Cerebellar cortex (tissue), 1 donor: ENCODE results near the gene SUGCT.
"Not testable (repeated sequence)": the region's sequence is repeated elsewhere in the genome, so short reads cannot be mapped to it uniquely, and the experiment has no call there.

Experiments
- DNase-seq: peaks from one replicate; pipeline ENCODE4 v3.0.0-alpha.2; 2015; ENCODE audit warnings: low spot score

Gene SUGCT

DNA sequence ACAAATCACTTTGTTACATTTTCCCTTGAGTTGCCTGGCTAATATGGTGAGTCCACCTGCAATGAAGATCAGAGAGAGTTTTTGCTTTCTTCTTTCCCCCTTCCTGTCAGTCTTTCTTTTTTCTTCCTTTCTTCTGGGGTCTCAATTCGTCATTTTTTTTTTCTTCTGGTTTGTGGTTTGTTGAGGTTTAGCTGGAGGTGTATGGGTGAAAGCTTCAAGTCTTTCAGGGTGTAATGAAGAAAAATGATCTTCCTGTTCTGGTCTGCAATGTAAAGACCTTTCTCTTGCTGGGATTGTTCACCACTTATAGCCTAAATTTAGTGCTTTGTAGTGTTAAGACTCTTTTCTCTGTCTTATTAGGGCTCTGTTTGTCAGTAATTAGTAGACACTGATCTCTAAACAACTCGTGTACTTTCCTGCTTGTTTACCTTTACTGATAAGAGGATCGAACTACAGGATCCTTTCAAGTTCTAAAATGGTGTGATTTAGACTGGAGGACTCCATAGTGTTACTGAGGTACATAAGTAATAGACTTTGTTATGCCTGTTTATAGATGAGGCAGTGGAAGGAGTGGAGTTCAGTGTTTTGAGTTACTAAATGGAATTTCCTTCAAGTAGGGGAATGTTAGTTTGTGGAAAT is 129.1 kb downstream of the SUGCT start:
- DNase-seq: no peak

DNA sequence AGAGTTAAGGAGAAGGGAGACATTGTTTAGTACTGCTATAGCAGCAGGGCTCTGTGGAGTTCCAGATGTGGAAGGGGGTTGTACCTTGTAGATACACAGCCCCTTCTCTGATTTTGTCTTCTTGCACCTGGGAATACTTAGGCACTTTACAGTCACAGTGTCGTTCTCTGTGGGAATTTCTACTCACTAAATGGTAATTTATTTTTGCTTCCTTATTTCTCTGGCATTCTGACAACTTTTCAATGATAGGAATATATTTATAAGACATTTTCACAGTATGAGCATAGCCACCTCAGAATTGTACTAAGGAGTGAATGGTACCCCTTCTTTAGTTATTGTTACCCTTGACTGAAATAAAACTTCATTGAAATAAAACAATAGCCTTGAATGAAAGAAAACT is 132.8 kb downstream of the SUGCT start:
- no peak for DNase-seq

DNA sequence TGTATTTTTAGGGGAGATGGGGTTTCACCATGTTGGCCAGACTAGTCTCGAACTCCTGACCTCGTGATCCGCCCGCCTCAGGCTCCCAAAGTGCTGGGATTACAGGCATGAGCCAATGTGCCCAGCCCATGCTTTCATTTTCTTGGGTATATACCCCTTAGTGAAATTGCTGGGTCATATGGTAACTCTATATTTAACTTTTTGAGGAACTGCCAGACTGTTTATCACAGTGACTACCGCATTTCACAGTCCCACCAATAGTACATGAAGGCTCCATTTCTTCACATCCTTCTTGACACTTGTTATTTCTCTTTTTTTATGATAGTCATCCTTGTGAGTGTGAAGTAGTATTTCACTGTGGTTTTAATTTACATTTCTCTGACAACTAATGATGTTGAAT is 134.0 kb downstream of the SUGCT start:
- DNase-seq: not testable (repeated sequence)

DNA sequence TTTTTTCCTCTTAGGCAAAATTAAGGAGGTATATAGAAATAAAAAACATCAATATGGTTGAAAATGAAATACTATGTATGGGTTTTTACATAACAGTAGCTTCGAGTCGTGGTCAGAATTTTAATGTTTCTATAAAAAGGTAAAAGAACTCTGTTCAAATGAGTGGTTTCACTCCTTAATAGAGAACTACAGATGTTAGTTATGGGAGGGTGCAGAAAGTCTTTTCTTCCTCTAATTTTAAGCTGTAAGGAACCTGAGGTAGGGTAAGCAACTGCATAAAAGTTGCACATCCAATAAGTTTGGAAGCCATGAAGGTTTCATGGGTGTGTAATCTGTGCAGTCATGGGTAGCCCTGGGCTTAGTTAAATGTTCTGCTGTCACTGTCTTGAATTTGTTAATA is 141.3 kb downstream of the SUGCT start:
- DNase-seq: no peak

DNA sequence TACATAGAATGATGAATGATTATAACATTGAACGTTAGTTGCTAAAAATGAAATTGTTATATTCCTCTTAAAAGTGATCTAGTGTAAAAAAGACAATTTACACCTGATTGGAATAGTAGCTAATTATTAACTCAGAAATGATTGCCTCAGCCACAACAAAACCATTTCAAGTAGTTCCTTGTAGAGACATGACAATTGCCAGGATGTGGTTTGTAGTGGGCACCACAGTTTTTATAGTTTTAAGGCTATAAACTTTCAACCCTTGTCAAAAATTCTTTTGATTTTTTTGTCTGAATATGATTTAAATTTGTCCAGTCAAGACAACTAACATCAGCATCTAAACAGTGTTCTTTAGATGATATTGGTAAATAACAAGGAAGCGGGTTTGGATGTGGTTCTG is 145.2 kb downstream of the SUGCT start:
- no peak for DNase-seq

DNA sequence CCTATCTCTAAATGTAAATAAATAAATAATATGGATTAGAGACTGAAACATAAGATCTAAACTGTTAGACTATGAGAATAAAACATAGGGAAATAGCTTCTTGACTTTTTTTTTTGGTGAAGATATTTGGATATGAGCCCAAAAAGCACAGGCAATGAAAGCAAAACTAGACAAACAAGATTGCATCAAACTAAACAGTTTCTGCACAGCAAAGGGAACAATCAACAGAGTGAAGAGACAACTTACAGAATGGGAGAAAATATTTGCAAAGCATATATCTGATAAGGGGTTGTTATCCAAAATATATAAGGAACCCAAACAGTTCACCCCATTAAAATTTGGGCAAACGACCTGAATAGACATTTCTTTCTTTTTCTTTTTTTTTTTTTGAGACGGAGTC is 148.1 kb downstream of the SUGCT start:
- no peak for DNase-seq

DNA sequence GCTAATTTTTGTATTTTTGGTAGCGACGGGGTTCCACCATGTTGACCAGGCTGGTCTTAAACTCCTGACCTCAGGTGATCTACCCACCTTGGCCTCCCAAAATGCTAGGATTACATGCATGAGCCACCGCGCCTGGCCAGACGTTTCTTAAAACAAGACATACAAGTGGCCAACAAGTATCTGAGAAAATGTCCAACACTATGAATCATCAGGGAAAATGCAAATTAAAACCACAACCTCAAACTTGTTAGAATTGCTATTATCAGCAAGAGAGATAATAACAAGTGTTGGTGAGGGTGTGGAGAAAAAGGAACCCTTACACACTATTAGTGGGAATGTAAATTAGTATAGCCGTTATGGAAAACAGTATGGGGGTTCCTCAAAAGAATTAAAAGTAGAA is 148.6 kb downstream of the SUGCT start:
- no peak for DNase-seq

DNA sequence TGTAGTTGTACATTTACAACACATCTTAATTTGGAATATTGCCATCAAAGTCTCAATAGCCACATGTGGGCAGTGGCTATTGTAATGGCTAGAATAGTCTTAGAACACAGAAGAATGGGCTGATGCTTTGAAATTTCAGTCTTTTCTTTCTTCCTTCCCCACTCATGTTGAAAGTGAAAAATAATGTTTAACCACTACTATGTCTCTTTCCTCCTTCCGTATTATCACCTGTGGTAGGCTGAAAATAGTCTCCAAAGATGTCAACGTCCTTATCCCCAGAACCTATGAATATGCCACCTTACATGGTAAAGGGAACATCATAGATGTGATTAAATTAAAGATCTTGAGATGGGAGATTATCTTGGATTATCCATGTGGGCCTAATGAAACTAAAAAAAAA is 154.0 kb downstream of the SUGCT start:
- DNase-seq: no peak

DNA sequence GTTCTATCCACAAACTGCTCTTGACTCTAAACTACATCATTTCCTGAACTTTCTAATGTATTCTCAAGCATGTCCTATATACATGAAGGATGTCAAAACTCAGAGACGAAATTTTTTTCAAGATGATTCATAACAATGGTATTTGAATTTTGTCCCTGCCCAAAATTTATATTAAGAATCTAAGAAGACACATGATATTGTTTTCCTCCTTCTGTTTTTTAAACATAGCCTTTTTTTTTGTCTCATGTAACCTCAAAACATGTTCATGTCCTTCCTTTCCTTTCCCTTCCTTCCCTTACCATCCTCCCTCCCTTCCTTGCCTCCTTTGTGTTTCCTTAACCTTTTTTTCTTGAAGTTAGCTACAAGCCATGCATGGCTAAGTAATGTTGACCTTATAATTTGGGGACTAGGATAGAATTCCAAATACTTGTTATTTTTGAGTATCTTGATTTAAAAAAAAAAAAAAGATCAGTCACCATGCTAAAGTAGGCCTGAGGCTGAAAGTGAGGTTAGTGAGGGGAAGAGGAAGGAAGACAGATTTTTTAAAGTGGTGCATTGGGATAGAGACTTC is 163.0 kb downstream of the SUGCT start:
- no peak for DNase-seq

DNA sequence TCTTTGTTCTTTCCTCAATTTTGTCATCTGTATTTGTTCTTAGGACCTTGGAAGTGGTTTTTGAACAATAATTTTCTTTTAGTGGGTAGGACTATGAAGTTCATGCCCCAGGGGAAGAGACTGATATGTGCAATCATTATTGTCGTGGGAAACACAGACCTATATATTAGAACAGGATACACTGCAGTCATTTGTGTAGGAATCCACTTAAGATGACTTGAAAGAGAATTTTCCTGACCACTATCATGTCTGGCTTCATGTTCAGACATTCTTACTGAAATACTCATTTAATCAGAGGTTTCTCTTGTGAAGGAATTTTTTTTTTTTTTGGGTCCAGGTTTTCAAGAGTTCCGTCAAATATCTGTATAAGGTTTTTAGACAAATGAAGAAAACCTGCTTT is 163.6 kb downstream of the SUGCT start:
- DNase-seq: no peak

DNA sequence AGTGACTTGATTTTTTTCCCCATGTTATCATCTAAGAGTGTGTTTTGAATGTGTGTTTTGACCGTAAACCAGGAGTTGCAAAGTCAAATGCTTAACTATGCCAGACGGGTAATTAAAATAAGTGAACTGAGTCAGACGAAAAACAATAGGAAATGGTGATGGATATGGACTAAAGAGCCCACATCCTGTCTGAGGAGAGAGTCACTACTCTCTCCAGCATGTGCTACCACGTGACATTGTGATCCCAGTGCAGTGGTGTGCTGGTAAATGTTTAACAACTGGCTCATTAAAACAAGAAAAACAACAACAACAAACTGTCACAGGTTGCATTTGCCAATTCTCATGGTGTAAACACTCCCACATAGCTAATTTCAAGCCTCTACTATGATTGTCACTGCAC is 164.3 kb downstream of the SUGCT start:
- no peak for DNase-seq

DNA sequence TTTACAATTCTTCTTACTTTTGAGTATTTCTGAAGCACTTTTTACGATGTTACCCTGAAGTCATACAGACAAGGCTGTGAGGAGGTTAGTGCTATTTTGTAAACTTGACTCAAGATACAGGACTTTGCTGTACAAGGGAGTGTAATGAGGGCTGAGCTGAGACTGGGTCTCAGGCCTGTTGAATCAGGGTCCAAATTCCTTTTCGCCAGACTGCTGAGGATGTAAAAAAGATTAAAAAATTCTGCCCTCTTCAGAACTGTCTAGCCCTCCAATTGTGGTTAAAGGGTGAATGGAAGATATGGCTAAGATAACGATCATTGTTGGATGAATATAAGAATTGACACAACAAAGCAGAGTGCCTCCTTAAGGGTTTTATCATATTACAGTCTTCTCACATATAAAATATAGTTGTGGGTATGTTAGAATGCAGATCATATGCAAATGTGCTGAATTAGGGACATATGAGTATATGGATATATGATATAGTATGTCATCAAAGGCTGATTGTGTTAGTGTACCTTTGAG is 165.4 kb downstream of the SUGCT start:
- no peak for DNase-seq

DNA sequence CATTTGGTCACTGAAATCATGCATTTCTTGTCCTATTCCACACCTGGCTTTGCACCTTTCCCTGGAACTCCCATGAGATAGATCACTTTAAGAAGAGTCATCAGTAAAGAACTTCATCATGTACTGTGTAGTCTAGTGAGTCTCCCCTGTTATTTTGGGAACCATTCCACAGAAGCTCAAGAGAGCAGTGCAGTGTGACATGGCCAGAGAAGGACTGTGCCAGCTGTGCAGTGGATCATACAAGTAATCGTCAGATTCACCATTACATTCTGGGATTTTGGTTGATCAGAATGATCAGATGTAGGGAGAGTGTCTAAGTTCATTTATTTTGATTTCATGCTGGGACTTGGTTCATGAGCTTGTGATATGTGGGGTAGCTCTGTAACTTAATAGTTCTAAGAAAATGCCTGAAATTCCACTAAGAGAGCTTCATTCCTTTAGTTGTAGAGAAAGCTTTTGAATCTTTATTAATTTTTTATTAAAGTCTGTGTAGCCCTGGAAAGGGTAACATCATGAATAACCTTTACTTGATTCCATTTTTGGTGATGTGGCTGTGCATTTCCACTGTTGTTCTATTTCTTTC is 166.8 kb downstream of the SUGCT start:
- DNase-seq: no peak

DNA sequence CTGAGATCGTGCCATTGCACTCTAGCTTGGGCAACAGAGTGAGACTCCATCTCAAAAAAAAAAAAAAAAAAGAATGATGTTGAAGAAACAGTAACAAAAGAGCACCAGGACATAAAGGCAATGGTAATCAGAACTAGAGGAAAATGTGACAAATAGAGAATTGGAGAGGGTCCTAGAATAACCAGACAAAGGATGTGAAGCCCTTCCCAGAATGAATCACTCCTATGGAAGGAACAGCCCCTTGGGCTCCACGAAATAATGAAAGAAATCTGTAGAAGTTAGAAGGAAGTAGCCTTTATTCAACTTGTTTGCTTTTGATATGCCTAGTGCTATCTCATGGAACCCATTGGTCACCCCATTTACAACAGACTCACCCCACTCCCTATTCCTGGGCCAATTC is 169.2 kb downstream of the SUGCT start:
- no peak for DNase-seq

DNA sequence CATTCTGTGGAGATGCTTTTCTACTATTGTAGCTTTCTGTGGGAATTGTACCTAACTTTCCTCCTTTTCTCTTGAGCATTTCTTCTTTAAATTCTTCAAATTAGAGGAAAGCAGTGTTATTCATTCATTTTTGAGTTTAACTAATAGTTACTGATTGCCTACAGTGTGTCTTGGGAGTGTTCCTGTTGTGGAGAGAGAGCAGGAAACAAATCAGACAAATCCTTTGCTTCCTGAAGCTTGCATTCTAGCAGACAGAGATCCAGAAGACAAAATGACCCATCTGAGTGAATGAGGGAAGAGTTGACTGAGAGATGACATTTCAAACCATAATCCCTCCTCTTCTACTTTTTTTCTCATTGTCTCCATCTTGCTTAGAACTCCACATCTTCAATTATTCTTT is 170.4 kb downstream of the SUGCT start:
- DNase-seq: no peak

DNA sequence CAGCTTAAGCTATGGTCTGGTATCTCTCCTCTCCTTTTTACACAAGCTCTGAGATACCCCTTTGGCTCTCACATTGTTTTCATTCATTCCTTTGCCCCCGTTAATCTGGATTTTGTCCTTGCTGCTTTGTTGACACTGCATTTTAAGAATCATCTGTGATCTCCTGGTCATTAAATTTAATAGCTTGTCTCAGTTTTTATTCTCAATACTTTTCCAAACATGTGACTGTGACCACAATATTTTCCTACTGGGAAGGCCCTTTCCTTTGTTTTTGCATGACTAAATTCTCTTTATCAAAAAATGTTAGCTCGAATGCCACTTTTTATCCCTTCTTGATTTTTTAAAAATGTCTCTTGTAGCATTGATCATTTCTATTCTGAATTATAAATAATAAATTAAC is 171.2 kb downstream of the SUGCT start:
- DNase-seq: no peak

DNA sequence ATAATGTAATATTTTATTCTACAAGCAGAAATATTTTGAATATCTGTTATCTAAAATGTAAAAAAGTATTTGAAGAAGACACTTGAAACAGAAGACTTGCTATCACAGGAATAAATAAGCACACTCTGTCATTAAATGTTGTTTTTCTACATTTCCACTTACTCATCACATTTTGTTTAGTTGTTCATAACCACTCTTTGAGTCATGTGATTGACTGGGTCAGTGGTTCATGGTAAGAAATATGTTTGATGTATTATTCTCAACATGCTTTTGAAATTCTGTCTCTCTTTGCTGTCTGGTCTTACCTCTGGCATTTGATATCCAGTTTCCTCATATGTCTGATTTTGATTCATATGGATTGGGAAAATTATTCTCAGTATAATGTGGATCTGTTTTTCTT is 171.8 kb downstream of the SUGCT start:
- no peak for DNase-seq

DNA sequence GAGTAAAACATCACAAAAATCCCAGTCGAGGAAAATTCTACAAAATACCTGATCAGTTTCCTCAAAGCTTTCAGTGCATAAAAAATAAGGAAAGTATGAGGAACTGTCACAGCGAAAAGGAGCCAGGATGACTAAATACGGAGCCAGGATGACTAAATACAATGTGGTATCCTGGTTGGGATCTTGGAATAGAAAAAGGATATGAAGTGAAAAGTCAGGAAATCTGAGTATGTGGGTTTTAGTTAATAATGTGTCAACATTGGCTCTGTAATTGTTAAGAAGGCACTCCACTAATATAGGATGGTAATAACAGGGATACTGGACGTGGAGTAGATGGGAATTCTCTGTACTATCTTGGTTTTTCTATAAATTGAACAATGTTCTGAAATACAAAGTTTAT is 175.5 kb downstream of the SUGCT start:
- no peak for DNase-seq

DNA sequence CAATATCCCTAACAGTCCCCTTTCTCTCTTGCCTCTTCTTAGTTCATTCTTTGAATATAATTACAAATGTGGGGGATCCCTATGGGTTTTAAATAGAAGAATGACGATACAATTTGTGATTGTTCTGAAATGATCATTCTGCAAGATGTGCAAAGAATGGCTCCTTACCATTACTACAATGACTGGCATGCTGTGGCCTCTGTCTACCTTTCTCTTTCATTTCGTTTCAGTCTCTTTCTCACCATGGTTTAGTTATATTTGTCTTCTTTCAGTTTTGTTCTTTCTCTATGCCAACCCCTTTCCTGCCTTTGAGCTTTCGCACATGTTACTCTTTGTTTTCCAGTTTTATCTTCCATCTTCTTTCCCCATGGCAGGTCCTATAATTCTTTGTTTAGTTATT is 176.5 kb downstream of the SUGCT start:
- no peak for DNase-seq

DNA sequence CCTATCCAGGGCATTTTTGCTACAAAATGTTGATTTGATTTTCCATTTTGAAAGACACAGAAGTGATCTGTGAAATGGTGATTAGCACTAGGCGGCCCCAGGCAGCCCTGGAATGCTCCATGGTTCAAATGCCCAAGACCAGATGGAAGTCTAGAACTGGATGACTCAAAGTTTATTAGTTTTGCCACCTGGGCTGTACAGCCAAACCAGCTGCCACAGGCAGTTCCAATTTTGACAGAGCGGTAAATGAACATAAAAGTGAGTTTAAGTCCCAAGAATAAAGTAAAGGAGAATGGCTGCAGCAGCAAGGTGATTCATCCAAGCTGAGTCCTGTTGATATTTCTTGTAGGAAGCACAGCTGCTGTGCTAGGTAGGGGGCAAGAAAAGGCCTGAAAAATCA is 180.5 kb downstream of the SUGCT start:
- no peak for DNase-seq

DNA sequence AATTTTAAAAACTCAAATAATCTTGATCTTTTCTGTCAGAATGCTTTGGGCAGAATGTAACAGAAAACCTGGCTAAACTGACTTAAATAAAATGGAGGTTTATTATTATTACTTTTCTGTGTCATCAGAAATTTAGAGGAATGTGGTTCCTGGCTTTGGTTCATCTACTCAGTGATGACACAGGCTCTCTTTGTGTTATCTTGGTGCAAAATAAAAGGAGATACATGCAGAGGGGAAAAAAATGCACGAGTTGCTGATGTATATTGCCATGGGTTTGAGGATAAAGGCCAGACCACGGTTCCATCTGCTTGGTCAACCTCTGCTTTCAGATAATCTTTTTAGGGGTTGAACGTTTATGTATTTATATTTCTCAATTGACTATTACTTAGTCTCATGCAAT is 181.4 kb downstream of the SUGCT start:
- DNase-seq: no peak

DNA sequence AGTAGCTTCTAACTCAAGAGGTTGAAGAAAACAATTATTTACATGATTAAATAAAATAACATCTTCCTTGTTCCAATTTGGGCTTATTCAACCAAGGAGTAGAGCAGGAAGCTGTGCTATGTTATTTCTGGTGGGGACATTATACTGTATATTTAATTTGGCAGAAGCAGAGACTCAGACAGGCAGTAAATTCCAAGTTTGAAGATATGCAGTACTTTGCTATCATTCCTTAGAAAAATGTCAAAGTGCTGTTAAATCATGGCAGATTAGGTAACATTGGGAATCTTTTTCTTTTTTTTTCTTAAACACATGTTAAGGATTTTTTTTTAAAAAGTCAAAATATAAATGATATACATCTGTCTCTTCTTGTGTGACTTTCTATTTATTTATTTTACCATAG is 190.1 kb downstream of the SUGCT start:
- no peak for DNase-seq

DNA sequence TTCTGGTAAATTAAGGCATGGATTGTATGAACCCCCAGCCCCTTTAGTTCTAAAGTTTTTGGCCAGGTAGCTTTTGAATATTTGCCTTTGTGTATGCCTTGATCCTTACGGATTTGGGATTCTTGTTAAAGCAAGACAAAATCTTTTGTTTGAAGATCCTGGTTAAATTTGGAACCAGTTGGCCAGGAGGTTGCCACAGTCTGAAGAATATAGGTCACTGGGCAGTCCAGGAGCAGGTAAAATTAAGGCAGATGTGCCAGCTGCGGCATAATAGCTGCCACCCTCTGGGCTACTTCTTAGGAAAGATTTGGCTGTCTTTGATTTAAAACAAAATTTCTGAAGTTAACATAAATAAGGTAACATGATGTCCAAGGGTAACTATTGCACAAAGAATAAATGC is 192.3 kb downstream of the SUGCT start:
- no peak for DNase-seq

DNA sequence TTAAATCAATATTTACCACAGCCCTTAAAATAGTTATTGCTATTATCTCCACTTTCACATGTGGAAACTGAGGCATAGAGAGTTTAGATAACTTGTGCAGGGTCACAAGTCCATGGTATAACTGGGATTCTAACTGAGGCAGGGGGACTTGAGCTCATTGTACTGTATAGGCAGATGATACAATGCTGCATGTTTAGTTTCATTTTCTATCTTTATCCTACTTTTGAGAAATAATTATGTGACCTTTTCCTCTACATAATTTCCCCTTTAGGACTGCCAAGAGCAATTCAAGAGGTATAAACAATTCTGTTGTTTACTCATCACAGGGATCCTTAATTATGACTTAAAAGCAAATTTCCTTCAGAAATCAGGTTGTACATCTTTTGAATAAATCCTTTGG is 193.1 kb downstream of the SUGCT start:
- DNase-seq: no peak
